Fibroblast of lung (primary cell): ENCODE data around the gene TMEM150A. TPM values are rescaled to one million over a fixed set of nuclear protein-coding genes. Genes with fewer than 3 reads are reported as not detected.

Source experiments
- DNase-seq, 2 donors: peaks; one replicate each; pipeline versions ENCODE4 v3.0.0 to v3.0.0-alpha.2; 2010; ENCODE audit warnings: low read depth in 2 of 2
- H2AFZ ChIP-seq: 2 replicates; pipeline ENCODE4 v1.5.1; 2012; ENCODE audit warnings: low read length, control low read depth, inconsistent platforms
- H3K27ac ChIP-seq: 2 replicates; pipeline ENCODE4 v1.5.1; 2011; ENCODE audit warnings: low read length, control low read depth; ENCODE audit not compliant: insufficient read depth
- H3K27me3 ChIP-seq: 2 replicates; pipeline ENCODE4 v1.5.1; 2011; ENCODE audit warnings: mild to moderate bottlenecking, low read length; ENCODE audit not compliant: control insufficient read depth, insufficient read depth
- H3K36me3 ChIP-seq: 2 replicates; pipeline ENCODE4 v1.5.1; 2011; ENCODE audit warnings: low read length; ENCODE audit not compliant: control insufficient read depth, insufficient read depth
- H3K4me1 ChIP-seq: 2 replicates; pipeline ENCODE4 v1.5.1; 2011; ENCODE audit warnings: low read length; ENCODE audit not compliant: control insufficient read depth, insufficient read depth; ENCODE audit errors: extremely low read depth
- H3K4me2 ChIP-seq: 2 replicates; pipeline ENCODE4 v1.5.1; 2011; ENCODE audit warnings: low read length, control low read depth; ENCODE audit not compliant: insufficient read depth; ENCODE audit errors: extremely low read depth
- H3K4me3 ChIP-seq, 4 experiments: fragments of 200-600 bp in 1 of 4; sonication (generic) in 1 of 4; replicated peaks in 1 of 4; 2 replicates each; pipeline ENCODE4 v1.5.1; 2011 to 2016; ENCODE audit warnings: low read length in 4 of 4, low read depth in 3 of 4, mild to moderate bottlenecking in 3 of 4, control low read depth in 2 of 4, inconsistent platforms in 1 of 4, mixed read lengths in 1 of 4; ENCODE audit not compliant: insufficient read depth in 1 of 4; ENCODE audit errors: control extremely low read depth in 1 of 4
- H3K79me2 ChIP-seq: 2 replicates; pipeline ENCODE4 v1.5.1; 2012; ENCODE audit warnings: mild to moderate bottlenecking, low read length, inconsistent platforms; ENCODE audit not compliant: control insufficient read depth, insufficient read depth
- H3K9ac ChIP-seq: 2 replicates; pipeline ENCODE4 v1.5.1; 2011; ENCODE audit warnings: mild to moderate bottlenecking, low read length, control low read depth; ENCODE audit not compliant: insufficient read depth
- H3K9me3 ChIP-seq: 2 replicates; pipeline ENCODE4 v1.5.1; 2012; ENCODE audit warnings: low read depth, low read length; ENCODE audit not compliant: control insufficient read depth, insufficient read depth
- H4K20me1 ChIP-seq: 2 replicates; pipeline ENCODE4 v1.5.1; 2011; ENCODE audit warnings: low read length; ENCODE audit not compliant: control insufficient read depth, insufficient read depth; ENCODE audit errors: extremely low read depth
- CTCF ChIP-seq, 2 donors: IDR thresholded peaks in 1 of 2; conservative IDR thresholded peaks in 1 of 2; 1 replicate in 1 of 2; 2 replicates in 1 of 2; pipeline ENCODE4 v1.5.1; 2011 to 2012; ENCODE audit warnings: low read length in 2 of 2, control low read depth in 1 of 2, inconsistent platforms in 1 of 2, low read depth in 1 of 2, mild to moderate bottlenecking in 1 of 2
- EZH2 ChIP-seq: IDR thresholded peaks from 2 replicates; pipeline ENCODE4 v1.5.1; 2012; ENCODE audit warnings: low read length, control low read depth, mild to moderate bottlenecking; ENCODE audit errors: missing control alignments
- polyA plus RNA-seq, 2 donors: library from polyadenylated mRNA; depleted of rRNA in 1 of 2; stranded (reverse) in 1 of 2; unstranded in 1 of 2; fragments of >200 nt; gene quantifications; 2 replicates each; pipeline ENCODE4 v1.2.1, GENCODE V29; 2011 to 2012; ENCODE audit warnings: missing spikeins in 1 of 2
- total RNA-seq: library from RNA; depleted of rRNA; stranded (reverse); fragments of >200 nt; gene quantifications from 2 replicates; pipeline ENCODE4 v1.2.1, GENCODE V29; 2014

TMEM150A gene
- total and polyA plus RNA-seq, 2 donors (not counting 1 experiment from before 2014, with no cell fraction given), result 13.2 to 15.5 TPM

GRCh38 chr2:85585781-85586105 lies 16.8 kb downstream of the TMEM150A start:
- no peak overlapping the region for H3K9ac ChIP-seq
- no peak overlapping the region for H2AFZ ChIP-seq
- peak overlapping the region in 2 of 4 experiments; percentile 4 to 70 for H3K4me3 ChIP-seq
- peak; percentile 55 to 89 for DNase-seq
- peaks cover 1% of the 10 kb centered on the region for H3K79me2 ChIP-seq
- peak overlapping the region; percentile 89 for H3K4me2 ChIP-seq
- H4K20me1 ChIP-seq, result no peaks in the 10 kb centered on the region
- peak overlapping the region; percentile 88 for H3K27ac ChIP-seq
- peaks cover 28% of the 10 kb centered on the region for H3K4me1 ChIP-seq
- TF ChIP-seq CTCF (conservative IDR thresholded peaks at IDR 0.05 in 1 of 2, IDR thresholded peaks at IDR 0.05 in 1 of 2; ENCODE audit: low read depth in 1 of 2, low read length in 2 of 2), result no peak
- TF ChIP-seq EZH2, result no peak
- H3K27me3 ChIP-seq, result no peaks in the 10 kb centered on the region
- H3K36me3 ChIP-seq, result no peaks in the 10 kb centered on the region
- no peaks in the 10 kb centered on the region for H3K9me3 ChIP-seq

- TF ChIP-seq EZH2 (no peak), CTCF (conservative IDR thresholded peaks at IDR 0.05 in 1 of 2, IDR thresholded peaks at IDR 0.05 in 1 of 2; ENCODE audit: low read depth in 1 of 2, low read length in 2 of 2) (no peak)
- H3K9ac ChIP-seq, result peak overlapping the region; percentile 75
- peaks cover 23% of the 10 kb centered on the region for H3K4me1 ChIP-seq
- H3K4me2 ChIP-seq, result peak overlapping the region; percentile 89
- H3K27ac ChIP-seq, result peak overlapping the region; percentile 88
- H2AFZ ChIP-seq, result peak overlapping the region; percentile 16
- no peaks in the 10 kb centered on the region for H3K9me3 ChIP-seq
- no peaks in the 10 kb centered on the region for H3K36me3 ChIP-seq
- peaks cover 1% of the 10 kb centered on the region for H3K79me2 ChIP-seq
- peak; percentile 61 to 65 for DNase-seq
- no peaks in the 10 kb centered on the region for H3K27me3 ChIP-seq
- H3K4me3 ChIP-seq, result peak overlapping the region; percentile 53 to 70 (median 58)
- no peaks in the 10 kb centered on the region for H4K20me1 ChIP-seq
These were observed 17.4 kb downstream of the TMEM150A start for GRCh38 chr2:85584857-85585780.

- TF ChIP-seq CTCF (conservative IDR thresholded peaks at IDR 0.05 in 1 of 2, IDR thresholded peaks at IDR 0.05 in 1 of 2; ENCODE audit: low read depth in 1 of 2, low read length in 2 of 2), result no peak
- TF ChIP-seq EZH2, result no peak
- peak within 1 kb of the TSS; percentile 53 to 70 (median 58) for H3K4me3 ChIP-seq
- peaks cover 26% of the 10 kb centered on the region for H3K4me1 ChIP-seq
- peak within 1 kb of the TSS; percentile 89 for H3K4me2 ChIP-seq
- peak within 1 kb of the TSS; percentile 16 for H2AFZ ChIP-seq
- H3K36me3 ChIP-seq, result no peaks in the 10 kb centered on the region
- H3K79me2 ChIP-seq, result peaks cover 1% of the 10 kb centered on the region
- no peaks in the 10 kb centered on the region for H3K9me3 ChIP-seq
- peak within 1 kb of the TSS; percentile 75 for H3K9ac ChIP-seq
- DNase-seq, result peak in 1 of 2 donors; percentile 32
- peak within 1 kb of the TSS; percentile 88 for H3K27ac ChIP-seq
- no peaks in the 10 kb centered on the region for H3K27me3 ChIP-seq
- no peaks in the 10 kb centered on the region for H4K20me1 ChIP-seq
These were observed 18.1 kb downstream of the TMEM150A start, which contains the start of gene VAMP5 for GRCh38 chr2:85584354-85584856. Gene VAMP5 (plus strand): TSS chr2:85584431. CDS start chr2:85584491, 60 bp downstream.
